Suprapubic skin (tissue), 4 donors: ENCODE measurements around the gene KIAA0513.

ENCODE experiments used
- CTCF ChIP-seq, 2 donors: fragments of 200-600 bp in 1 of 2; fragments of 450-650 bp in 1 of 2; sonication (generic) in 1 of 2; IDR thresholded peaks; one replicate each; pipeline ENCODE4 v1.5.1; 2016 to 2019; ENCODE audit warnings: antibody characterized with exemption in 2 of 2, mild to moderate bottlenecking in 1 of 2, moderate library complexity in 1 of 2
- EP300 ChIP-seq: sonication (generic); formaldehyde crosslinking; IDR thresholded peaks from one replicate; pipeline ENCODE4 v1.6.1; 2017; ENCODE audit warnings: antibody characterized with exemption
- POLR2A ChIP-seq, 2 donors: fragments of 450-650 bp; IDR thresholded peaks; one replicate each; pipeline ENCODE4 v1.6.1; 2017; ENCODE audit warnings: antibody characterized with exemption in 2 of 2, mild to moderate bottlenecking in 2 of 2, moderate library complexity in 2 of 2
- POLR2AphosphoS5 ChIP-seq, 3 donors: sonication (generic); formaldehyde crosslinking; IDR thresholded peaks; one replicate each; pipeline ENCODE4 v1.6.1; 2017; ENCODE audit warnings: antibody characterized with exemption in 3 of 3

GRCh38 chr16:85082173-85083050 lies 54.8 kb downstream of the KIAA0513 start:
- no peak for TF ChIP-seq CTCF (IDR thresholded peaks at IDR 0.05)
- no peak for TF ChIP-seq POLR2AphosphoS5 (IDR thresholded peaks at IDR 0.05)
- TF ChIP-seq EP300 = no peak
- TF ChIP-seq POLR2A (IDR thresholded peaks at IDR 0.05) = no peak
